Thoracic aorta endothelial cell (primary cell): ENCODE data around the gene DCUN1D5. TPM values are rescaled to one million over a fixed set of nuclear protein-coding genes. Genes with fewer than 3 reads are reported as not detected.

Experiments
- total RNA-seq: library from RNA; depleted of rRNA; stranded (reverse); fragments of >200 nt; gene quantifications from 2 replicates; pipeline ENCODE4 v1.2.3, GENCODE V29; 2012

The DCUN1D5 gene
- 105 and 132 TPM in 2 replicates for total RNA-seq

GRCh38 chr11:103091801-103092524 is at the start of gene DCUN1D5:
DCUN1D5 (minus strand) TSS chr11:103092160; CDS start chr11:103091872, 288 bp downstream.

GRCh38 chr11:103108933-103109817 is 17.2 kb upstream of the DCUN1D5 start, which contains the start of gene DYNC2H1:
DYNC2H1 (plus strand) TSS chr11:103109426; CDS start chr11:103109575, 149 bp downstream.

Other genes starting within 250 kb of the DCUN1D5 start
- 0.07 and 0.13 TPM in 2 replicates for gene MMP3, start 248.6 kb downstream of the DCUN1D5 start, total RNA-seq
- not detected in 2 replicates for gene MMP12, start 217.2 kb downstream of the DCUN1D5 start, total RNA-seq
- not detected in 2 replicates for gene MMP13, start 136.4 kb downstream of the DCUN1D5 start, total RNA-seq
- gene DYNC2H1, start 17.3 kb upstream of the DCUN1D5 start, total RNA-seq: 14.4 and 14.8 TPM in 2 replicates